ENCODE results near the gene S100A12. TPM values are rescaled to one million over a fixed set of nuclear protein-coding genes. Genes with fewer than 3 reads are reported as not detected.

S100A12 gene
- total and polyA plus RNA-seq, 9 of the 15 experiments (the other 6 are each of a cell fraction or from before 2014, with no cell fraction given): not detected

DNA sequence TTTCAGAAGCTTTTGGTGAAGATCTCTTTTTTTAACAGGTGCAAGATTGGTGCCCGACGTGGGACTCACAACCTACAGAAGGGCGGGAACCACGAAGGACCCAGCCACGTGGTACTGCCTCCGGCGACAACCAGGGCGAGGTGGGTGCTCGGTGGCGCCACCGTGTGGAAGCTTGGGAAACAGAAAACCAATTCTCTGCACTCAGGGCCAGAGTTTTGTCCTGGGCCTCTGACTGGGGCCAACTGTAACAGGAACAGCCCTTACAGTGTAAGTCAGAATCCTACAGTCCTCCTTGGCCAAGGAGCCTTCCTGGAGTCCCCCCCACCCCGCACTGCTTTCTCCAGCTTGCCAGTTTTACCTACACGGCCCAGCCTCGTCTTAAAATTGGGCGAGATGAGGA, 29.3 kb upstream of the S100A12 start (continued):
- TF ChIP-seq RBFOX2 (IDR thresholded peaks at IDR 0.05; ENCODE audit: low read depth, low read length): no peak
- no peak for TF ChIP-seq ATF1 (CRISPR knock-in tag; IDR thresholded peaks at IDR 0.05)
- TF ChIP-seq ATF1 (tag; IDR thresholded peaks at IDR 0.05): 0 out of 2 replicates have a peak, but pooled peaks have one; percentile 29

DNA sequence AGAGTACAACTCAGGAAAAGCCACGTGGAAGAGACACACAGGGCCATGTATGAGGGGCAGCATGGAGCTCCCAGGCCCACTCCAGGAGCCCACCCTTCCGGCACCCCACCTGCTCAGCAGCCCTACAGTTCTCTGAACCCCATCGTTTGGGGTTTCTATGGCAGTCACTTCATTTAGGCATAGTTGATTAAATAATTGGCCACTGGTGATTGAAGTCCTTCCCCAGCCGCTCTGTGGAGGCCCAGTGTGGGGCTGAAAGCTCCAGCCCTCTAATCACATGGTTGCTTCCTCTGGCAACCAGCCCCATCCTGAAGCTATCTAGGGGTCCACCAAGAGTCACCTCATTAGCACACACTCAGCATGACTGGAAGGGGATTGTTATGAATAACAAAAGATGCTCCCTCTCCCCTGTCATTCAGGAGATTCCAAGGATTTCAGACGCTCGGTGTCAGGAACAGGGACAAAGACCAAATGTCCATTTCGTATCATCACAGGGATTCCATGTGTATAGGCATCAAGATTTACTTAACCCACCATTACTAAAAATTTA, 28.7 kb upstream of the S100A12 start:
- H3K79me2 ChIP-seq (ENCODE audit: control insufficient read depth, insufficient read depth, low read length): no peaks in the 10 kb centered on the region
- H3K9ac ChIP-seq (ENCODE audit: insufficient read depth in 1 of 2, low read depth in 2 of 2, low read length in 2 of 2): no peak overlapping the region
- H3K9me1 ChIP-seq (ENCODE audit: control insufficient read depth, insufficient read depth, low read length): no peaks in the 10 kb centered on the region
- in situ Hi-C loops (cut with MboI): no loop called here
- no peak for DNase-seq (ENCODE audit: extremely low read depth in 1 of 4, low spot score in 3 of 4)
- no peaks in the 10 kb centered on the region for H3K9me3 ChIP-seq (replicated peaks; ENCODE audit: control insufficient read depth, insufficient read depth, low read depth, low read length)
- TF ChIP-seq PHB2 (IDR thresholded peaks at IDR 0.05; ENCODE audit: low read depth): no peak
- no peak for TF ChIP-seq SIN3A (IDR thresholded peaks at IDR 0.05; ENCODE audit: borderline replicate concordance in 2 of 2, control insufficient read depth in 1 of 2, low read depth in 2 of 2, low read length in 2 of 2)
- no peak for TF ChIP-seq RBM14 (IDR thresholded peaks at IDR 0.05; ENCODE audit: borderline replicate concordance, insufficient read depth, low read depth, low read length)
- no peaks in the 10 kb centered on the region for H3K36me3 ChIP-seq (ENCODE audit: control insufficient read depth, insufficient read depth, low read length)
- no peak overlapping the region for H3K4me2 ChIP-seq (ENCODE audit: insufficient read depth, low read length)
- no peaks in the 10 kb centered on the region; a peak in 1 of 5 replicates for H3K4me1 ChIP-seq (replicated peaks in 1 of 2; ENCODE audit: control insufficient read depth in 2 of 2, insufficient read depth in 2 of 2, low read length in 2 of 2)
- BruUV-seq (replicated peaks): no TSS peak
- no peak for ATAC-seq
- no peak overlapping the region for H3K27ac ChIP-seq (ENCODE audit: extremely low read depth, low read depth, low read length)
- ChIA-PET POLR2A (no interaction called here), CTCF (ENCODE audit: low intra/inter-chr PET ratio) (no interaction called here)
- peaks cover 8 to 33% of the 10 kb centered on the region in 2 experiments; a peak in 3 of 5 replicates for H3K27me3 ChIP-seq (ENCODE audit: control insufficient read depth in 2 of 2, insufficient read depth in 2 of 2, low read length in 2 of 2)
- no peak overlapping the region for H2AFZ ChIP-seq (ENCODE audit: low read depth, low read length)
- intact Hi-C loops (cut with micrococcal nuclease): no loop called here
- 34% methylated on average over 7 of the region's 7 CpGs for WGBS (ENCODE audit: insufficient coverage, low coverage, missing lambda C conversion rate)
- H3K4me3 ChIP-seq: no peak overlapping the region
- 0 out of 2 replicates have a peak, but pooled peaks cover 4% of the 10 kb centered on the region for H4K20me1 ChIP-seq (replicated peaks; ENCODE audit: control insufficient read depth, insufficient read depth, low read length)
- FAIRE-seq: no peak
